Stimulated activated CD4-positive, alpha-beta T cell treated with anti-CD3 and anti-CD28 coated beads, Interleukin-1b, Interleukin-23, amount 100 ng/mL, for 4 hours (primary cell): ENCODE results near the gene WASL.

Experiments used
- DNase-seq, 2 donors: peaks; one replicate each; pipeline ENCODE4 v3.0.0-alpha.2; 2020; ENCODE audit warnings: low read depth in 2 of 2

WASL gene

GRCh38 chr7:123690550-123690949 lies 58.3 kb downstream of the WASL start:
- no peak for DNase-seq

- no peak for DNase-seq
Measured at GRCh38 chr7:123689250-123689649, 59.6 kb downstream of the WASL start.

GRCh38 chr7:123687727-123688126 lies 61.1 kb downstream of the WASL start:
- no peak for DNase-seq

GRCh38 chr7:123687161-123687560 lies 61.6 kb downstream of the WASL start:
- no peak for DNase-seq

- no peak for DNase-seq
Measured at GRCh38 chr7:123682690-123683089, 66.1 kb downstream of the WASL start.

- DNase-seq = no peak
Measured at GRCh38 chr7:123681561-123681960, 67.2 kb downstream of the WASL start.

GRCh38 chr7:123680580-123680979 lies 68.2 kb downstream of the WASL start:
- DNase-seq = no peak

- DNase-seq = no peak
Measured at GRCh38 chr7:123679614-123680013, 69.2 kb downstream of the WASL start.

GRCh38 chr7:123677061-123677715 lies 71.6 kb downstream of the WASL start:
- DNase-seq = no peak

- DNase-seq = no peak
Measured at GRCh38 chr7:123675181-123675473, 73.7 kb downstream of the WASL start.

- no peak for DNase-seq
Measured at GRCh38 chr7:123674399-123675180, 74.2 kb downstream of the WASL start.

GRCh38 chr7:123673752-123674398 lies 74.9 kb downstream of the WASL start:
- no peak for DNase-seq

- no peak for DNase-seq
Measured at GRCh38 chr7:123673137-123673732, 75.6 kb downstream of the WASL start.

- no peak for DNase-seq
Measured at GRCh38 chr7:123669485-123669884, 79.3 kb downstream of the WASL start.

- DNase-seq = no peak
Measured at GRCh38 chr7:123666492-123666891, 82.3 kb downstream of the WASL start.

- no peak for DNase-seq
Measured at GRCh38 chr7:123665896-123666295, 82.9 kb downstream of the WASL start.

- DNase-seq = no peak
Measured at GRCh38 chr7:123665157-123665556, 83.6 kb downstream of the WASL start.

GRCh38 chr7:123663200-123663599 lies 85.6 kb downstream of the WASL start:
- no peak for DNase-seq

GRCh38 chr7:123662755-123663154 lies 86.0 kb downstream of the WASL start:
- no peak for DNase-seq

- no peak for DNase-seq
Measured at GRCh38 chr7:123662293-123662692, 86.5 kb downstream of the WASL start.

GRCh38 chr7:123661765-123662164 lies 87.0 kb downstream of the WASL start:
- DNase-seq = no peak

GRCh38 chr7:123660514-123661354 lies 88.1 kb downstream of the WASL start:
- no peak for DNase-seq
